K562 (cell line): Measurements from ENCODE around the gene KRTAP5-1. TPM values are rescaled to one million over a fixed set of nuclear protein-coding genes. Genes with fewer than 3 reads are reported as not detected.

Source experiments
- ARNT ChIP-seq, 2 experiments: fragments of 450-650 bp; IDR thresholded peaks; 2 replicates each; pipeline ENCODE4 v1.6.1; 2016; ENCODE audit warnings: mild to moderate bottlenecking in 1 of 2
- BRF1 ChIP-seq: IDR thresholded peaks from 3 replicates; pipeline ENCODE4 v1.6.1; 2011; ENCODE audit warnings: borderline replicate concordance, mild to moderate bottlenecking; ENCODE audit not compliant: insufficient read length; ENCODE audit errors: extremely low read depth
- CBFA2T2 ChIP-seq: fragments of 450-650 bp; conservative IDR thresholded peaks from 2 replicates; pipeline ENCODE4 v1.6.1; 2017; ENCODE audit warnings: mild to moderate bottlenecking
- FOXK2 ChIP-seq, 2 experiments: fragments of 450-650 bp; IDR thresholded peaks in 1 of 2; conservative IDR thresholded peaks in 1 of 2; 2 replicates each; pipeline ENCODE4 v1.6.1; 2016; ENCODE audit warnings: low read depth in 2 of 2, mild to moderate bottlenecking in 1 of 2
- GATAD2B ChIP-seq: fragments of 450-650 bp; IDR thresholded peaks from 2 replicates; pipeline ENCODE4 v1.6.1; 2017; ENCODE audit warnings: mild to moderate bottlenecking, borderline replicate concordance
- HEY1 ChIP-seq: fragments of 250-450 bp; sonication (Bioruptor Pico); IDR thresholded peaks from 2 replicates; pipeline ENCODE4 v1.5.0; 2020; ENCODE audit warnings: mild to moderate bottlenecking, moderate library complexity, borderline replicate concordance
- KAT2B ChIP-seq: IDR thresholded peaks from one replicate; pipeline ENCODE4 v1.6.1; 2012; ENCODE audit warnings: low read depth, mild to moderate bottlenecking, control low read depth, inconsistent platforms, low read length, moderate library complexity
- MIER1 ChIP-seq: fragments of 450-650 bp; IDR thresholded peaks from 2 replicates; pipeline ENCODE4 v1.6.1; 2016; ENCODE audit warnings: antibody characterized with exemption, mild to moderate bottlenecking, low read depth
- SRSF1 ChIP-seq: fragments of 200-400 bp; formaldehyde crosslinking; IDR thresholded peaks from 2 replicates; pipeline ENCODE4 v1.6.1; 2017; ENCODE audit warnings: mild to moderate bottlenecking, low read depth, low read length, moderate library complexity
- TAF1 ChIP-seq: IDR thresholded peaks from 2 replicates; pipeline ENCODE4 v1.6.1; 2011; ENCODE audit warnings: mild to moderate bottlenecking, low read length, moderate library complexity; ENCODE audit not compliant: insufficient read depth, control insufficient read depth, severe bottlenecking; ENCODE audit errors: extremely low read depth
- ZC3H4 ChIP-seq: sonication (generic); formaldehyde crosslinking; IDR thresholded peaks from 2 replicates; pipeline ENCODE4 v1.9.0; 2021; ENCODE audit warnings: missing genetic modification reagents, borderline replicate concordance
- ZNF174 ChIP-seq: fragments of 250-450 bp; sonication (Bioruptor Pico); IDR thresholded peaks from 2 replicates; pipeline ENCODE4 v1.4.0; 2020; ENCODE audit warnings: mild to moderate bottlenecking
- polyA plus RNA-seq, 8 experiments: library from polyadenylated mRNA; depleted of rRNA in 4 of 8; stranded (reverse) in 5 of 8; unstranded in 3 of 8; fragments of >200 nt; fragmentation: Nextera tagmentation in 2 of 8; fragmentation: Illumina TruSeq in 1 of 8; extraction: Ambion mirVana in 2 of 8; extraction: Trizol in 1 of 8; gene quantifications; 2 replicates each; pipeline versions ENCODE4 v1.2.1 to v1.2.3, GENCODE V29; 2011 to 2014; ENCODE audit warnings: inconsistent platforms in 1 of 8, missing spikeins in 1 of 8
- total RNA-seq, 7 experiments: library from RNA; depleted of rRNA in 6 of 7; stranded (reverse); fragments of >200 nt in 6 of 7; fragmentation: Illumina TruSeq in 2 of 7; extraction: Trizol in 2 of 7; gene quantifications; 2 replicates each; pipeline versions ENCODE4 v1.2.1 to v1.2.3, GENCODE V29; 2011 to 2021; ENCODE audit warnings: low replicate concordance in 1 of 7
- TF ChIP-seq, protein P1 (sequence below): sonication (generic); formaldehyde crosslinking; IDR thresholded peaks from 2 replicates; pipeline ENCODE4 v1.8.0; 2023; ENCODE audit warnings: mild to moderate bottlenecking, missing genetic modification reagents
- TF ChIP-seq, protein P2 (sequence below): sonication (generic); formaldehyde crosslinking; IDR thresholded peaks from 2 replicates; pipeline ENCODE4 v1.8.0; 2022; ENCODE audit warnings: missing genetic modification reagents, mild to moderate bottlenecking, borderline replicate concordance
- TF ChIP-seq, protein P3 (sequence below): fragments of 450-650 bp; conservative IDR thresholded peaks from 2 replicates; pipeline ENCODE4 v1.6.1; 2016; ENCODE audit warnings: missing genetic modification characterization, low read depth, mild to moderate bottlenecking, missing compliant biosample characterization, moderate library complexity
- TF ChIP-seq, protein P4 (sequence below): fragments of 450-650 bp; IDR thresholded peaks from 2 replicates; pipeline ENCODE4 v1.6.1; 2017; ENCODE audit warnings: antibody characterized with exemption, mild to moderate bottlenecking
- TF ChIP-seq, protein P5 (sequence below): sonication (generic); formaldehyde crosslinking; IDR thresholded peaks from 2 replicates; pipeline ENCODE4 v1.9.0; 2022; ENCODE audit warnings: mild to moderate bottlenecking, missing genetic modification reagents
- TF ChIP-seq, protein P6 (sequence below): fragments of 250-450 bp; sonication (Bioruptor Pico); IDR thresholded peaks from 2 replicates; pipeline ENCODE4 v1.8.0; 2022; ENCODE audit warnings: inconsistent platforms

Gene KRTAP5-1
- total and polyA plus RNA-seq, 9 of the 15 experiments (the other 6 are each of a cell fraction or from before 2014, with no cell fraction given) = not detected

DNA sequence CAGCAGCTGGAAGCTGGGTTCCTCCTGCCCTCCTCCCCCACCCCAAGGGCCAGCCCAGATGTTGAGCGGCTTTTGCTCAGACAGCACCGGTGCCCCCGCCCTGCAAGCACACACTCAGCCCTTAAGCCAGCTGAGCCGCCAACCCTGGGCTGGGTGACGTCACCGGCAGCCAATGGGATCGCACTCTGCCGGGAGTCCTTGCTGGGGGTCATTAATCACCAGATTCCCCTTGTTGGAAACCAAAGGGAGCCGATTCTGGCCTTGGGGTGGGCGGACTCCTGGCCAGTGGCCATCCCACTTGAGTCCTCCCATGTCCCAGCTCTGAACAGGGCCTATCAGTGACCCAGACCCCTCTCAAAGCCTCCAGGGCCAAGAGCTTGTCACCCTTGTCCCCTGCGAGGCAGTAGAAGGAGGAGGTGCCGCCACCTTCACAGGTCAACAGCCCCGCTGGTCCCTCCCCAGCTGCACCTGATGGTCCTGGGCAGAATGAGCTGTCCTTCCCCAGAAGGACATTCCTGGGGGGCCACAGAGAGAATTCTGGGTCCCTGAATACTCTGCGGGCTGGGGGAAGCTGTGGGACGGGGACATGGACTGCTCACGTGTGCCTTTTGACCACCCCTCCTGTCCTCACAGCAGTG is 20.4 kb downstream of the KRTAP5-1 start (continued):
- TF ChIP-seq TAF1 (no peak), SRSF1 (no peak), FOXK2 (conservative IDR thresholded peaks at IDR 0.05 in 1 of 2, IDR thresholded peaks at IDR 0.05 in 1 of 2; ENCODE audit: low read depth in 2 of 2) (no peak), HEY1 (CRISPR knock-in tag) (no peak), MIER1 (no peak), ZC3H4 (CRISPR knock-in tag) (no peak), GATAD2B (no peak), BRF1 (no peak), ARNT (IDR thresholded peaks at IDR 0.05) (no peak), ZNF174 (CRISPR knock-in tag) (no peak), CBFA2T2 (no peak), KAT2B (no peak)
- TF ChIP-seq, protein P1, sequence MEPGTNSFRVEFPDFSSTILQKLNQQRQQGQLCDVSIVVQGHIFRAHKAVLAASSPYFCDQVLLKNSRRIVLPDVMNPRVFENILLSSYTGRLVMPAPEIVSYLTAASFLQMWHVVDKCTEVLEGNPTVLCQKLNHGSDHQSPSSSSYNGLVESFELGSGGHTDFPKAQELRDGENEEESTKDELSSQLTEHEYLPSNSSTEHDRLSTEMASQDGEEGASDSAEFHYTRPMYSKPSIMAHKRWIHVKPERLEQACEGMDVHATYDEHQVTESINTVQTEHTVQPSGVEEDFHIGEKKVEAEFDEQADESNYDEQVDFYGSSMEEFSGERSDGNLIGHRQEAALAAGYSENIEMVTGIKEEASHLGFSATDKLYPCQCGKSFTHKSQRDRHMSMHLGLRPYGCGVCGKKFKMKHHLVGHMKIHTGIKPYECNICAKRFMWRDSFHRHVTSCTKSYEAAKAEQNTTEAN (CRISPR knock-in tag) = no peak
- TF ChIP-seq, protein P2, sequence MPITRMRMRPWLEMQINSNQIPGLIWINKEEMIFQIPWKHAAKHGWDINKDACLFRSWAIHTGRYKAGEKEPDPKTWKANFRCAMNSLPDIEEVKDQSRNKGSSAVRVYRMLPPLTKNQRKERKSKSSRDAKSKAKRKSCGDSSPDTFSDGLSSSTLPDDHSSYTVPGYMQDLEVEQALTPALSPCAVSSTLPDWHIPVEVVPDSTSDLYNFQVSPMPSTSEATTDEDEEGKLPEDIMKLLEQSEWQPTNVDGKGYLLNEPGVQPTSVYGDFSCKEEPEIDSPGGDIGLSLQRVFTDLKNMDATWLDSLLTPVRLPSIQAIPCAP (CRISPR knock-in tag) = no peak
- TF ChIP-seq, protein P3, sequence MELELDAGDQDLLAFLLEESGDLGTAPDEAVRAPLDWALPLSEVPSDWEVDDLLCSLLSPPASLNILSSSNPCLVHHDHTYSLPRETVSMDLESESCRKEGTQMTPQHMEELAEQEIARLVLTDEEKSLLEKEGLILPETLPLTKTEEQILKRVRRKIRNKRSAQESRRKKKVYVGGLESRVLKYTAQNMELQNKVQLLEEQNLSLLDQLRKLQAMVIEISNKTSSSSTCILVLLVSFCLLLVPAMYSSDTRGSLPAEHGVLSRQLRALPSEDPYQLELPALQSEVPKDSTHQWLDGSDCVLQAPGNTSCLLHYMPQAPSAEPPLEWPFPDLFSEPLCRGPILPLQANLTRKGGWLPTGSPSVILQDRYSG = no peak
- TF ChIP-seq, protein P4, sequence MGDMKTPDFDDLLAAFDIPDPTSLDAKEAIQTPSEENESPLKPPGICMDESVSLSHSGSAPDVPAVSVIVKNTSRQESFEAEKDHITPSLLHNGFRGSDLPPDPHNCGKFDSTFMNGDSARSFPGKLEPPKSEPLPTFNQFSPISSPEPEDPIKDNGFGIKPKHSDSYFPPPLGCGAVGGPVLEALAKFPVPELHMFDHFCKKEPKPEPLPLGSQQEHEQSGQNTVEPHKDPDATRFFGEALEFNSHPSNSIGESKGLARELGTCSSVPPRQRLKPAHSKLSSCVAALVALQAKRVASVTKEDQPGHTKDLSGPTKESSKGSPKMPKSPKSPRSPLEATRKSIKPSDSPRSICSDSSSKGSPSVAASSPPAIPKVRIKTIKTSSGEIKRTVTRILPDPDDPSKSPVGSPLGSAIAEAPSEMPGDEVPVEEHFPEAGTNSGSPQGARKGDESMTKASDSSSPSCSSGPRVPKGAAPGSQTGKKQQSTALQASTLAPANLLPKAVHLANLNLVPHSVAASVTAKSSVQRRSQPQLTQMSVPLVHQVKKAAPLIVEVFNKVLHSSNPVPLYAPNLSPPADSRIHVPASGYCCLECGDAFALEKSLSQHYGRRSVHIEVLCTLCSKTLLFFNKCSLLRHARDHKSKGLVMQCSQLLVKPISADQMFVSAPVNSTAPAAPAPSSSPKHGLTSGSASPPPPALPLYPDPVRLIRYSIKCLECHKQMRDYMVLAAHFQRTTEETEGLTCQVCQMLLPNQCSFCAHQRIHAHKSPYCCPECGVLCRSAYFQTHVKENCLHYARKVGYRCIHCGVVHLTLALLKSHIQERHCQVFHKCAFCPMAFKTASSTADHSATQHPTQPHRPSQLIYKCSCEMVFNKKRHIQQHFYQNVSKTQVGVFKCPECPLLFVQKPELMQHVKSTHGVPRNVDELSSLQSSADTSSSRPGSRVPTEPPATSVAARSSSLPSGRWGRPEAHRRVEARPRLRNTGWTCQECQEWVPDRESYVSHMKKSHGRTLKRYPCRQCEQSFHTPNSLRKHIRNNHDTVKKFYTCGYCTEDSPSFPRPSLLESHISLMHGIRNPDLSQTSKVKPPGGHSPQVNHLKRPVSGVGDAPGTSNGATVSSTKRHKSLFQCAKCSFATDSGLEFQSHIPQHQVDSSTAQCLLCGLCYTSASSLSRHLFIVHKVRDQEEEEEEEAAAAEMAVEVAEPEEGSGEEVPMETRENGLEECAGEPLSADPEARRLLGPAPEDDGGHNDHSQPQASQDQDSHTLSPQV = no peak
- TF ChIP-seq, protein P5, sequence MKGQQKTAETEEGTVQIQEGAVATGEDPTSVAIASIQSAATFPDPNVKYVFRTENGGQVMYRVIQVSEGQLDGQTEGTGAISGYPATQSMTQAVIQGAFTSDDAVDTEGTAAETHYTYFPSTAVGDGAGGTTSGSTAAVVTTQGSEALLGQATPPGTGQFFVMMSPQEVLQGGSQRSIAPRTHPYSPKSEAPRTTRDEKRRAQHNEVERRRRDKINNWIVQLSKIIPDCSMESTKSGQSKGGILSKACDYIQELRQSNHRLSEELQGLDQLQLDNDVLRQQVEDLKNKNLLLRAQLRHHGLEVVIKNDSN = no peak
- TF ChIP-seq, protein P6, sequence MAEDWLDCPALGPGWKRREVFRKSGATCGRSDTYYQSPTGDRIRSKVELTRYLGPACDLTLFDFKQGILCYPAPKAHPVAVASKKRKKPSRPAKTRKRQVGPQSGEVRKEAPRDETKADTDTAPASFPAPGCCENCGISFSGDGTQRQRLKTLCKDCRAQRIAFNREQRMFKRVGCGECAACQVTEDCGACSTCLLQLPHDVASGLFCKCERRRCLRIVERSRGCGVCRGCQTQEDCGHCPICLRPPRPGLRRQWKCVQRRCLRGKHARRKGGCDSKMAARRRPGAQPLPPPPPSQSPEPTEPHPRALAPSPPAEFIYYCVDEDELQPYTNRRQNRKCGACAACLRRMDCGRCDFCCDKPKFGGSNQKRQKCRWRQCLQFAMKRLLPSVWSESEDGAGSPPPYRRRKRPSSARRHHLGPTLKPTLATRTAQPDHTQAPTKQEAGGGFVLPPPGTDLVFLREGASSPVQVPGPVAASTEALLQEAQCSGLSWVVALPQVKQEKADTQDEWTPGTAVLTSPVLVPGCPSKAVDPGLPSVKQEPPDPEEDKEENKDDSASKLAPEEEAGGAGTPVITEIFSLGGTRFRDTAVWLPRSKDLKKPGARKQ (CRISPR knock-in tag) = no peak
